K562 (cell line): ENCODE data around the gene KBTBD12.

Source experiments
- BHLHE40 ChIP-seq: IDR thresholded peaks from 2 replicates; pipeline ENCODE4 v1.6.1; 2011; ENCODE audit warnings: low read length, improper control_type of control experiment
- CBX1 ChIP-seq: sonication (generic); IDR thresholded peaks from 2 replicates; pipeline ENCODE4 v1.6.1; 2016; ENCODE audit warnings: antibody characterized with exemption, low read depth, mild to moderate bottlenecking
- KDM1A ChIP-seq, 2 experiments: fragments of 450-650 bp; IDR thresholded peaks; 2 replicates each; pipeline ENCODE4 v1.6.1; 2016; ENCODE audit warnings: mild to moderate bottlenecking in 2 of 2
- POLR2AphosphoS5 ChIP-seq: IDR thresholded peaks from 2 replicates; pipeline ENCODE4 v1.6.1; 2011; ENCODE audit warnings: mild to moderate bottlenecking, low read depth, low read length, moderate library complexity; ENCODE audit not compliant: control insufficient read depth, insufficient read depth
- SMARCB1 ChIP-seq: IDR thresholded peaks from 2 replicates; pipeline ENCODE4 v1.6.1; 2011; ENCODE audit warnings: improper control_type of control experiment, low read depth; ENCODE audit not compliant: insufficient read length
- ZBTB26 ChIP-seq: fragments of 450-650 bp; formaldehyde crosslinking; IDR thresholded peaks from 2 replicates; pipeline ENCODE4 v1.4.0; 2022; ENCODE audit warnings: missing genetic modification characterization
- ZNF212 ChIP-seq: fragments of 450-650 bp; formaldehyde crosslinking; IDR thresholded peaks from 2 replicates; pipeline ENCODE4 v1.4.0; 2020; ENCODE audit warnings: mild to moderate bottlenecking
- ZNF263 ChIP-seq: sonication (generic); formaldehyde crosslinking; IDR thresholded peaks from 2 replicates; pipeline ENCODE4 v1.8.0; 2022; ENCODE audit warnings: mild to moderate bottlenecking, missing genetic modification reagents, borderline replicate concordance
- TF ChIP-seq, protein P1 (sequence below), 2 experiments: fragments of 450-650 bp; formaldehyde crosslinking in 1 of 2; IDR thresholded peaks; 2 replicates each; pipeline versions ENCODE4 v1.4.0 to v1.6.1; 2014 to 2020; ENCODE audit warnings: mild to moderate bottlenecking in 2 of 2, borderline replicate concordance in 1 of 2, low read depth in 1 of 2
- TF ChIP-seq, protein P2 (sequence below), 3 experiments: IDR thresholded peaks in 2 of 3; conservative IDR thresholded peaks in 1 of 3; 2 replicates each; pipeline ENCODE4 v1.5.1; 2011 to 2012; ENCODE audit warnings: low read length in 3 of 3, mild to moderate bottlenecking in 3 of 3, control low read depth in 2 of 3, improper control_type of control experiment in 1 of 3, inconsistent platforms in 1 of 3, low read depth in 1 of 3, mixed read lengths in 1 of 3, moderate library complexity in 1 of 3; ENCODE audit not compliant: insufficient read depth in 2 of 3
- TF ChIP-seq, protein P3 (sequence below), 2 experiments: fragments of 450-650 bp in 1 of 2; sonication (generic) in 1 of 2; formaldehyde crosslinking in 1 of 2; IDR thresholded peaks in 1 of 2; conservative IDR thresholded peaks in 1 of 2; 2 replicates each; pipeline versions ENCODE4 v1.6.1 to v1.8.1; 2016 to 2023; ENCODE audit warnings: mild to moderate bottlenecking in 2 of 2, moderate library complexity in 2 of 2, inconsistent platforms in 1 of 2, missing genetic modification reagents in 1 of 2

- TF ChIP-seq BHLHE40 = no peak
- TF ChIP-seq ZNF263 (CRISPR knock-in tag) = no peak
- TF ChIP-seq, protein P1, sequence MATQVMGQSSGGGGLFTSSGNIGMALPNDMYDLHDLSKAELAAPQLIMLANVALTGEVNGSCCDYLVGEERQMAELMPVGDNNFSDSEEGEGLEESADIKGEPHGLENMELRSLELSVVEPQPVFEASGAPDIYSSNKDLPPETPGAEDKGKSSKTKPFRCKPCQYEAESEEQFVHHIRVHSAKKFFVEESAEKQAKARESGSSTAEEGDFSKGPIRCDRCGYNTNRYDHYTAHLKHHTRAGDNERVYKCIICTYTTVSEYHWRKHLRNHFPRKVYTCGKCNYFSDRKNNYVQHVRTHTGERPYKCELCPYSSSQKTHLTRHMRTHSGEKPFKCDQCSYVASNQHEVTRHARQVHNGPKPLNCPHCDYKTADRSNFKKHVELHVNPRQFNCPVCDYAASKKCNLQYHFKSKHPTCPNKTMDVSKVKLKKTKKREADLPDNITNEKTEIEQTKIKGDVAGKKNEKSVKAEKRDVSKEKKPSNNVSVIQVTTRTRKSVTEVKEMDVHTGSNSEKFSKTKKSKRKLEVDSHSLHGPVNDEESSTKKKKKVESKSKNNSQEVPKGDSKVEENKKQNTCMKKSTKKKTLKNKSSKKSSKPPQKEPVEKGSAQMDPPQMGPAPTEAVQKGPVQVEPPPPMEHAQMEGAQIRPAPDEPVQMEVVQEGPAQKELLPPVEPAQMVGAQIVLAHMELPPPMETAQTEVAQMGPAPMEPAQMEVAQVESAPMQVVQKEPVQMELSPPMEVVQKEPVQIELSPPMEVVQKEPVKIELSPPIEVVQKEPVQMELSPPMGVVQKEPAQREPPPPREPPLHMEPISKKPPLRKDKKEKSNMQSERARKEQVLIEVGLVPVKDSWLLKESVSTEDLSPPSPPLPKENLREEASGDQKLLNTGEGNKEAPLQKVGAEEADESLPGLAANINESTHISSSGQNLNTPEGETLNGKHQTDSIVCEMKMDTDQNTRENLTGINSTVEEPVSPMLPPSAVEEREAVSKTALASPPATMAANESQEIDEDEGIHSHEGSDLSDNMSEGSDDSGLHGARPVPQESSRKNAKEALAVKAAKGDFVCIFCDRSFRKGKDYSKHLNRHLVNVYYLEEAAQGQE (IDR thresholded peaks at IDR 0.05; ENCODE audit: borderline replicate concordance) = no peak
- TF ChIP-seq, protein P1 (CRISPR knock-in tag; IDR thresholded peaks at IDR 0.05; ENCODE audit: low read depth) = no peak
- TF ChIP-seq ZNF212 = no peak
- TF ChIP-seq, protein P2, sequence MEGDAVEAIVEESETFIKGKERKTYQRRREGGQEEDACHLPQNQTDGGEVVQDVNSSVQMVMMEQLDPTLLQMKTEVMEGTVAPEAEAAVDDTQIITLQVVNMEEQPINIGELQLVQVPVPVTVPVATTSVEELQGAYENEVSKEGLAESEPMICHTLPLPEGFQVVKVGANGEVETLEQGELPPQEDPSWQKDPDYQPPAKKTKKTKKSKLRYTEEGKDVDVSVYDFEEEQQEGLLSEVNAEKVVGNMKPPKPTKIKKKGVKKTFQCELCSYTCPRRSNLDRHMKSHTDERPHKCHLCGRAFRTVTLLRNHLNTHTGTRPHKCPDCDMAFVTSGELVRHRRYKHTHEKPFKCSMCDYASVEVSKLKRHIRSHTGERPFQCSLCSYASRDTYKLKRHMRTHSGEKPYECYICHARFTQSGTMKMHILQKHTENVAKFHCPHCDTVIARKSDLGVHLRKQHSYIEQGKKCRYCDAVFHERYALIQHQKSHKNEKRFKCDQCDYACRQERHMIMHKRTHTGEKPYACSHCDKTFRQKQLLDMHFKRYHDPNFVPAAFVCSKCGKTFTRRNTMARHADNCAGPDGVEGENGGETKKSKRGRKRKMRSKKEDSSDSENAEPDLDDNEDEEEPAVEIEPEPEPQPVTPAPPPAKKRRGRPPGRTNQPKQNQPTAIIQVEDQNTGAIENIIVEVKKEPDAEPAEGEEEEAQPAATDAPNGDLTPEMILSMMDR (IDR thresholded peaks at IDR 0.05 in 2 of 3, conservative IDR thresholded peaks at IDR 0.05 in 1 of 3; ENCODE audit: insufficient read depth in 2 of 3, low read depth in 1 of 3, low read length in 3 of 3) = no peak
- no peak for TF ChIP-seq CBX1
- TF ChIP-seq ZBTB26 (CRISPR knock-in tag) = no peak
- no peak for TF ChIP-seq KDM1A (IDR thresholded peaks at IDR 0.05)
- no peak for TF ChIP-seq SMARCB1
- TF ChIP-seq, protein P3, sequence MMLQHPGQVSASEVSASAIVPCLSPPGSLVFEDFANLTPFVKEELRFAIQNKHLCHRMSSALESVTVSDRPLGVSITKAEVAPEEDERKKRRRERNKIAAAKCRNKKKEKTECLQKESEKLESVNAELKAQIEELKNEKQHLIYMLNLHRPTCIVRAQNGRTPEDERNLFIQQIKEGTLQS (IDR thresholded peaks at IDR 0.05) = no peak
- TF ChIP-seq, protein P3 (CRISPR knock-in tag; conservative IDR thresholded peaks at IDR 0.05) = no peak
- no peak for TF ChIP-seq POLR2AphosphoS5
Measured at GRCh38 chr3:127940116-127940515, 25.1 kb downstream of the KBTBD12 start.
